Esophagus squamous epithelium (tissue), 5 donors: ENCODE data around the gene CTNND2. TPM values are rescaled to one million over a fixed set of nuclear protein-coding genes. Genes with fewer than 3 reads are reported as not detected.
"Not testable (repeated sequence)": the region's sequence is repeated elsewhere in the genome, so short reads cannot be mapped to it uniquely, and the experiment has no call there.

Experiments
- DNase-seq: peaks from one replicate; lab custom pipeline; 2025; lab: John Stamatoyannopoulos, UW
- H3K27ac ChIP-seq, 4 donors: fragments of 200-600 bp; sonication (generic); one replicate each; pipeline ENCODE4 v1.5.1; 2016 to 2019; ENCODE audit warnings: mild to moderate bottlenecking in 1 of 4
- H3K27me3 ChIP-seq, 4 donors: fragments of 200-600 bp; sonication (generic); 1 replicate in 3 of 4; 2 replicates in 1 of 4; pipeline versions ENCODE4 v1.5.1 to v1.6.0; 2017 to 2021; ENCODE audit warnings: antibody characterized with exemption in 1 of 4
- H3K36me3 ChIP-seq, 3 donors: fragments of 200-600 bp; sonication (generic); one replicate each; pipeline ENCODE4 v1.5.1; 2016 to 2019
- H3K4me1 ChIP-seq, 3 donors: fragments of 200-600 bp; sonication (generic); one replicate each; pipeline ENCODE4 v1.5.1; 2017 to 2019
- H3K4me3 ChIP-seq, 4 donors: fragments of 200-600 bp; sonication (generic); 1 replicate in 3 of 4; 2 replicates in 1 of 4; pipeline ENCODE4 v1.5.1; 2016 to 2019; ENCODE audit warnings: mild to moderate bottlenecking in 2 of 4, moderate library complexity in 1 of 4
- H3K9me3 ChIP-seq, 3 donors: fragments of 200-600 bp; sonication (generic); one replicate each; pipeline ENCODE4 v1.5.1; 2016 to 2019
- CTCF ChIP-seq, 6 experiments: fragments of 450-650 bp in 4 of 6; fragments of 200-600 bp in 2 of 6; sonication (generic) in 2 of 6; IDR thresholded peaks; one replicate each; pipeline ENCODE4 v1.5.1; 2016 to 2019; ENCODE audit warnings: antibody characterized with exemption in 6 of 6, mild to moderate bottlenecking in 4 of 6, moderate library complexity in 4 of 6
- POLR2A ChIP-seq, 4 donors: fragments of 450-650 bp; IDR thresholded peaks; one replicate each; pipeline ENCODE4 v1.6.1; 2017; ENCODE audit warnings: antibody characterized with exemption in 4 of 4, mild to moderate bottlenecking in 4 of 4, moderate library complexity in 3 of 4
- WGBS, 2 donors: methylation state at CpG; one replicate each; pipeline ENCODE4 v1.1.5; 2018; 5-methylcytosine and 5-hydroxymethylcytosine counted together
- intact Hi-C: fragments of 100-400 bp; cut with DNase I; formaldehyde crosslinking; loops from one replicate; pipeline ENCODE4 v1.15.0; 2022
- total RNA-seq, 4 donors: library from RNA; depleted of rRNA; stranded (reverse); fragments of >200 nt; gene quantifications; one replicate each; pipeline ENCODE4 v1.1.0, GENCODE V29; 2016
- donor health status: DM: yes; HTN: yes; CAD: no.

CTNND2 gene
- total RNA-seq, 4 donors from 2014 or later: 0.38 to 0.50 TPM; not detected in 2

GRCh38 chr5:11640158-11640873 lies 263.9 kb downstream of the CTNND2 start:
- no peak for DNase-seq
- WGBS, 2 donors: 28 to 58% methylated on average over 4 of the region's 4 CpGs
- H3K27me3 ChIP-seq: no peaks in the 10 kb centered on the region
- intact Hi-C loops: no loop called here
- no peak overlapping the region for H3K27ac ChIP-seq
- H3K36me3 ChIP-seq: no peaks in the 10 kb centered on the region
- H3K4me3 ChIP-seq: no peak overlapping the region
- no peaks in the 10 kb centered on the region for H3K9me3 ChIP-seq
- H3K4me1 ChIP-seq: no peaks in the 10 kb centered on the region
- TF ChIP-seq CTCF (IDR thresholded peaks at IDR 0.05): no peak
- TF ChIP-seq POLR2A (IDR thresholded peaks at IDR 0.05): no peak

- TF ChIP-seq POLR2A (IDR thresholded peaks at IDR 0.05) (no peak), CTCF (IDR thresholded peaks at IDR 0.05) (no peak)
- 78 to 85% methylated on average over 4 of the region's 4 CpGs for WGBS, 2 donors
- DNase-seq: no peak
- Histone ChIP-seq H3K9me3 (no peaks in the 10 kb centered on the region), H3K4me1 (no peaks in the 10 kb centered on the region), H3K27ac (no peak overlapping the region), H3K27me3 (no peaks in the 10 kb centered on the region), H3K4me3 (no peak overlapping the region), H3K36me3 (no peaks in the 10 kb centered on the region)
- intact Hi-C loops: no loop called here
These were observed 281.5 kb downstream of the CTNND2 start for GRCh38 chr5:11622785-11623184.

- TF ChIP-seq POLR2A (IDR thresholded peaks at IDR 0.05): no peak
- TF ChIP-seq CTCF (IDR thresholded peaks at IDR 0.05): no peak
- H3K4me3 ChIP-seq: no peak overlapping the region
- H3K27ac ChIP-seq: no peak overlapping the region
- no peaks in the 10 kb centered on the region for H3K27me3 ChIP-seq
- 78 to 84% methylated on average over 3 of the region's 3 CpGs for WGBS, 2 donors
- H3K9me3 ChIP-seq: no peaks in the 10 kb centered on the region
- no peaks in the 10 kb centered on the region for H3K4me1 ChIP-seq
- H3K36me3 ChIP-seq: no peaks in the 10 kb centered on the region
- intact Hi-C loops: no loop called here
- no peak for DNase-seq
These were observed 284.1 kb downstream of the CTNND2 start for GRCh38 chr5:11620172-11620571.

GRCh38 chr5:11619339-11620024 lies 284.8 kb downstream of the CTNND2 start:
- intact Hi-C loops: no loop called here
- 25 to 32% methylated on average over 1 of the region's 1 CpG for WGBS, 2 donors
- no peaks in the 10 kb centered on the region for H3K27me3 ChIP-seq
- H3K27ac ChIP-seq: no peak overlapping the region
- H3K36me3 ChIP-seq: no peaks in the 10 kb centered on the region
- TF ChIP-seq CTCF (IDR thresholded peaks at IDR 0.05): peak in 1 of 6 experiments; percentile 43
- TF ChIP-seq POLR2A (IDR thresholded peaks at IDR 0.05): no peak
- H3K4me1 ChIP-seq: no peaks in the 10 kb centered on the region
- no peak overlapping the region for H3K4me3 ChIP-seq
- DNase-seq: no peak
- no peaks in the 10 kb centered on the region for H3K9me3 ChIP-seq

GRCh38 chr5:11617080-11617479 lies 287.2 kb downstream of the CTNND2 start:
- intact Hi-C loops: no loop called here
- H3K27ac ChIP-seq: no peak overlapping the region
- H3K4me1 ChIP-seq: no peaks in the 10 kb centered on the region
- DNase-seq: no peak
- TF ChIP-seq CTCF (IDR thresholded peaks at IDR 0.05): no peak
- H3K27me3 ChIP-seq: no peaks in the 10 kb centered on the region
- no peaks in the 10 kb centered on the region for H3K36me3 ChIP-seq
- H3K4me3 ChIP-seq: no peak overlapping the region
- H3K9me3 ChIP-seq: no peaks in the 10 kb centered on the region
- 61% methylated on average over 2 of the region's 2 CpGs for WGBS, 2 donors

- H3K4me1 ChIP-seq, H3K4me3 ChIP-seq, intact Hi-C loops, H3K36me3 ChIP-seq, H3K27me3 ChIP-seq, DNase-seq, H3K9me3 ChIP-seq, H3K27ac ChIP-seq: not testable (repeated sequence)
- WGBS, 2 donors: 45 to 47% methylated on average over 7 of the region's 7 CpGs
These were observed 287.6 kb downstream of the CTNND2 start for GRCh38 chr5:11616624-11617023.
